HCT116 (cell line): ENCODE measurements around the gene DHPS. TPM values are rescaled to one million over a fixed set of nuclear protein-coding genes. Genes with fewer than 3 reads are reported as not detected.
"Not testable (repeated sequence)": the region's sequence is repeated elsewhere in the genome, so short reads cannot be mapped to it uniquely, and the experiment has no call there.

Source experiments
- ATAC-seq: fragments of 200-7000 bp; cut with Tn5 transposase; 2 replicates; pipeline ENCODE4 v1.9.1; 2020; ENCODE audit warnings: mild to moderate bottlenecking, moderate library complexity
- BruUV-seq: library from RNA; stranded (reverse); fragments of 400-500 nt; replicated peaks from 2 replicates; lab custom pipeline; 2021; lab: Mats Ljungman, UMichigan
- CTCF ChIA-PET: fragments of 300-600 bp; sonication (Branson Sonifier 250); formaldehyde crosslinking; loops from one replicate; lab custom pipeline; 2021; ENCODE audit warnings: antibody characterized with exemption; lab: Charles Lee
- POLR2A ChIA-PET: fragments of 300-600, 350-600 bp; sonication (Branson Sonifier 250); formaldehyde crosslinking; loops from one replicate; lab custom pipeline; 2021; ENCODE audit warnings: antibody characterized with exemption; lab: Charles Lee
- RAD21 ChIA-PET, 2 experiments: fragments of 300-600 bp; sonication (Branson Sonifier 250); formaldehyde crosslinking; loops; one replicate each; lab custom pipeline; 2023; ENCODE audit warnings: low total read pairs in 2 of 2; ENCODE audit not compliant: uncharacterized antibody in 2 of 2, unreplicated experiment in 2 of 2, low non-redundant PET in 1 of 2; lab: Charles Lee
- DNase-seq: peaks from one replicate; pipeline ENCODE4 v3.0.0-alpha.2; 2010; ENCODE audit warnings: low read depth, low spot score
- H2AFZ ChIP-seq: fragments of 200-600 bp; shearing (Covaris generic), sonication (generic); 2 replicates; pipeline ENCODE4 v1.6.1; 2017; ENCODE audit warnings: low read depth, mixed run types, mixed read lengths, antibody characterized with exemption, low read length; ENCODE audit not compliant: poor library complexity, severe bottlenecking
- H3K27ac ChIP-seq: 2 replicates; pipeline ENCODE4 v1.5.1; 2012; ENCODE audit warnings: low read depth, low read length
- H3K27me3 ChIP-seq: fragments of 200-600 bp; sonication (generic); 2 replicates; pipeline ENCODE4 v1.6.1; 2016; ENCODE audit warnings: mixed run types, low read length, mixed read lengths; ENCODE audit not compliant: insufficient read depth
- H3K36me3 ChIP-seq, 2 experiments: fragments of 200-500 bp in 1 of 2; fragments of 200-600 bp in 1 of 2; sonication (Bioruptor generic) in 1 of 2; sonication (generic) in 1 of 2; 2 replicates each; pipeline versions ENCODE4 v1.5.1 to v1.6.1; 2014 to 2016; ENCODE audit warnings: low read length in 2 of 2, inconsistent platforms in 1 of 2, mixed read lengths in 1 of 2, mixed run types in 1 of 2; ENCODE audit not compliant: insufficient read depth in 2 of 2, control insufficient read depth in 1 of 2
- H3K4me1 ChIP-seq, 2 experiments: fragments of 200-600 bp in 1 of 2; sonication (generic) in 1 of 2; 2 replicates each; pipeline versions ENCODE4 v1.5.1 to v1.6.1; 2012 to 2017; ENCODE audit warnings: low read length in 2 of 2, inconsistent platforms in 1 of 2, mild to moderate bottlenecking in 1 of 2, mixed read lengths in 1 of 2, mixed run types in 1 of 2, moderate library complexity in 1 of 2; ENCODE audit not compliant: insufficient read depth in 2 of 2, control insufficient read depth in 1 of 2
- H3K4me2 ChIP-seq: fragments of 200-600 bp; sonication (generic); 2 replicates; pipeline ENCODE4 v1.6.1; 2017; ENCODE audit warnings: mixed run types, low read length, mixed read lengths
- H3K4me3 ChIP-seq, 2 experiments: fragments of 200-600 bp in 1 of 2; sonication (generic) in 1 of 2; replicated peaks in 1 of 2; 2 replicates each; pipeline ENCODE4 v1.5.1; 2011 to 2016; ENCODE audit warnings: low read length in 2 of 2, control low read depth in 1 of 2, low read depth in 1 of 2, mild to moderate bottlenecking in 1 of 2, mixed read lengths in 1 of 2, mixed run types in 1 of 2
- H3K79me2 ChIP-seq: fragments of 200-600 bp; sonication (generic); 2 replicates; pipeline ENCODE4 v1.6.1; 2017; ENCODE audit warnings: mild to moderate bottlenecking, mixed run types, low read length, moderate library complexity, mixed read lengths; ENCODE audit not compliant: insufficient read depth
- H3K9ac ChIP-seq: fragments of 200-600 bp; sonication (generic); 2 replicates; pipeline ENCODE4 v1.6.1; 2016; ENCODE audit warnings: low read length, mixed read lengths
- H3K9me2 ChIP-seq: fragments of 200-600 bp; sonication (generic), shearing (Covaris generic); 2 replicates; pipeline ENCODE4 v1.6.1; 2017; ENCODE audit warnings: mixed run types, mild to moderate bottlenecking, moderate library complexity; ENCODE audit not compliant: insufficient read depth
- H3K9me3 ChIP-seq, 2 experiments: fragments of 200-500 bp in 1 of 2; fragments of 200-600 bp in 1 of 2; sonication (Bioruptor generic) in 1 of 2; sonication (generic) in 1 of 2; 2 replicates each; pipeline ENCODE4 v1.6.1; 2014 to 2017; ENCODE audit warnings: low read length in 2 of 2, mixed read lengths in 2 of 2, inconsistent platforms in 1 of 2, low read depth in 1 of 2, mild to moderate bottlenecking in 1 of 2, mixed run types in 1 of 2, moderate library complexity in 1 of 2; ENCODE audit not compliant: control insufficient read depth in 1 of 2, insufficient read depth in 1 of 2
- H4K20me1 ChIP-seq: fragments of 200-600 bp; sonication (generic), shearing (Covaris generic); 2 replicates; pipeline ENCODE4 v1.6.1; 2017; ENCODE audit warnings: mixed run types, mild to moderate bottlenecking, moderate library complexity; ENCODE audit not compliant: insufficient read depth
- CBX3 ChIP-seq: IDR thresholded peaks from 2 replicates; pipeline ENCODE4 v1.6.1; 2012; ENCODE audit warnings: low read depth
- CEBPB ChIP-seq: IDR thresholded peaks from 2 replicates; pipeline ENCODE4 v1.6.1; 2012; ENCODE audit warnings: low read depth
- EGR1 ChIP-seq: IDR thresholded peaks from 2 replicates; pipeline ENCODE4 v1.6.1; 2012; ENCODE audit warnings: low read depth
- ELF1 ChIP-seq: IDR thresholded peaks from 2 replicates; pipeline ENCODE4 v1.6.1; 2012; ENCODE audit warnings: low read depth, borderline replicate concordance
- EZH2phosphoT487 ChIP-seq: fragments of 200-600 bp; IDR thresholded peaks from 2 replicates; pipeline ENCODE4 v1.6.1; 2018; ENCODE audit warnings: antibody characterized with exemption, borderline replicate concordance
- SRF ChIP-seq: IDR thresholded peaks from 2 replicates; pipeline ENCODE4 v1.6.1; 2012; ENCODE audit warnings: low read depth
- TCF7L2 ChIP-seq: IDR thresholded peaks from 2 replicates; pipeline ENCODE4 v1.7.0; 2011; ENCODE audit warnings: borderline replicate concordance, inconsistent platforms; ENCODE audit not compliant: insufficient read depth, insufficient read length; ENCODE audit errors: extremely low read depth
- YY1 ChIP-seq: IDR thresholded peaks from 2 replicates; pipeline ENCODE4 v1.6.1; 2011; ENCODE audit warnings: low read length, low read depth, moderate library complexity, mild to moderate bottlenecking; ENCODE audit not compliant: insufficient replicate concordance; ENCODE audit errors: extremely low read depth
- ZFX ChIP-seq: fragments of 450-650 bp; IDR thresholded peaks from 2 replicates; pipeline ENCODE4 v1.6.1; 2017
- ZNF274 ChIP-seq: fragments of 200-500 bp; sonication (Bioruptor generic); IDR thresholded peaks from 2 replicates; pipeline ENCODE4 v1.6.1; 2014; ENCODE audit warnings: mild to moderate bottlenecking, low read depth, low read length, inconsistent platforms
- intact Hi-C: fragments of 100-400 bp; cut with micrococcal nuclease; formaldehyde crosslinking; loops from 2 replicates; pipeline ENCODE4 v1.10.0; 2022
- total RNA-seq: library from RNA; stranded (reverse); gene quantifications from one replicate; pipeline ENCODE4 v1.2.1, GENCODE V29; 2021; ENCODE audit not compliant: unreplicated experiment

The DHPS gene
- total RNA-seq, 1 experiment from 2014 or later, result 134 TPM

DNA sequence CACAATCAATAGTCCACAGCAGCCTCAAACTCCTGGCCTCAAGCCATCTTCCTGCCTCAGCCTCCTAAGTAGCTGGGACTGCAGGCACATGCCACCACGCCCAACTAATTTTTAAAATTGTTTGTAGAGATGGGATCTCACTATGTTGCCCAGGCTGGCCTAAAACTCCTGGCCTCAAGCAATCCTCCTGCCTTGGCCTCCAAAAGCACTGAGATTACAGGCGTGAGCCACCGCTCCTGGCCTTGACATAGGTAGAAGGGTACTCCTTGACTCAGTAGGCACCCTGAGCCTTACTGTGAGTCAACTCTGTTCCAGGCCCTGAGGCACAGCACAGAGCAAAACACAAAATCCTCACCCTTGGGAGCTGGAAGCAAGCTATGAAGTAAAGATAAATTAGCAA lies 34.2 kb upstream of the DHPS start:
- Histone ChIP-seq H3K4me1 (peaks cover 0 to 13% of the 10 kb centered on the region in 2 experiments; a peak in 2 of 4 replicates), H4K20me1 (no peaks in the 10 kb centered on the region), H3K27ac (no peak overlapping the region), H3K27me3 (no peaks in the 10 kb centered on the region), H3K9me3 (no peaks in the 10 kb centered on the region), H3K79me2 (peaks cover 68% of the 10 kb centered on the region), H3K9me2 (no peaks in the 10 kb centered on the region), H2AFZ (no peak overlapping the region), H3K36me3 (peaks cover 37 to 59% of the 10 kb centered on the region in 2 experiments), H3K4me3 (no peak overlapping the region), H3K9ac (no peak overlapping the region), H3K4me2 (no peak overlapping the region)
- ChIA-PET RAD21 (no interaction called here), POLR2A (no interaction called here), CTCF (interaction anchor here (0.6 to 2.1 kb wide), 3 partner anchors 39 to 50 kb away, joined by 3 to 11 read pairs (median 4); no protein-coding TSS in a partner anchor)
- TF ChIP-seq TCF7L2, result no peak
- TF ChIP-seq CEBPB, result no peak
- TF ChIP-seq SRF, result no peak
- TF ChIP-seq YY1, result no peak
- no peak for TF ChIP-seq EZH2phosphoT487
- TF ChIP-seq ZNF274, result no peak
- TF ChIP-seq EGR1, result no peak
- TF ChIP-seq CBX3, result no peak
- intact Hi-C loops, result loop anchor here (5.0 kb wide), 1 partner anchor 121 kb away; the partner anchor contains the start of gene MAST1
- no peak for DNase-seq
- BruUV-seq, result no TSS peak
- ATAC-seq, result no peak

- H3K9me2 ChIP-seq, result no peaks in the 10 kb centered on the region
- no peaks in the 10 kb centered on the region for H3K9me3 ChIP-seq
- no peak overlapping the region for H3K27ac ChIP-seq
- H3K27me3 ChIP-seq, result no peaks in the 10 kb centered on the region
- no peak for TF ChIP-seq ZFX
- TF ChIP-seq ELF1, result no peak
- CTCF ChIA-PET, result no interaction called here
- no peaks in the 10 kb centered on the region for H4K20me1 ChIP-seq
- no peak overlapping the region for H2AFZ ChIP-seq
- no peak overlapping the region for H3K9ac ChIP-seq
- H3K79me2 ChIP-seq, result peaks cover 64% of the 10 kb centered on the region
- ATAC-seq (no peak), DNase-seq (no peak)
- peaks cover 0 to 8% of the 10 kb centered on the region in 2 experiments; a peak in 1 of 4 replicates for H3K4me1 ChIP-seq
- intact Hi-C loops, result loop anchor here (5.0 kb wide), 1 partner anchor 122 kb away; the partner anchor contains the start of gene MAST1
- BruUV-seq, result no TSS peak
- peaks cover 45 to 58% of the 10 kb centered on the region in 2 experiments for H3K36me3 ChIP-seq
- POLR2A ChIA-PET, result no interaction called here
- H3K4me3 ChIP-seq, result no peak overlapping the region
- no peak overlapping the region for H3K4me2 ChIP-seq
- RAD21 ChIA-PET, result no interaction called here
Observed at GRCh38 chr19:12715102-12715501, 33.4 kb upstream of the DHPS start.

- H3K4me1 ChIP-seq, DNase-seq, H3K4me2 ChIP-seq, intact Hi-C loops, H3K9me3 ChIP-seq, H3K9me2 ChIP-seq, H3K27ac ChIP-seq, BruUV-seq, H2AFZ ChIP-seq, H3K27me3 ChIP-seq, H4K20me1 ChIP-seq, H3K4me3 ChIP-seq, RAD21 ChIA-PET, H3K9ac ChIP-seq, CTCF ChIA-PET, ATAC-seq: not testable (repeated sequence)
- POLR2A ChIA-PET, result interaction anchor here (1.4 kb wide), 1 partner anchor 83 kb away, joined by 3 read pairs; no protein-coding TSS in a partner anchor
- Histone ChIP-seq H3K79me2 (peaks cover 51% of the 10 kb centered on the region), H3K36me3 (peaks cover 44 to 60% of the 10 kb centered on the region in 2 experiments)
Observed at GRCh38 chr19:12713304-12713703, 31.6 kb upstream of the DHPS start.
